Uterus (tissue), 4 donors: ENCODE data around the gene GIMAP6. TPM values are rescaled to one million over a fixed set of nuclear protein-coding genes. Genes with fewer than 3 reads are reported as not detected.
"Not testable (repeated sequence)": the region's sequence is repeated elsewhere in the genome, so short reads cannot be mapped to it uniquely, and the experiment has no call there.

ENCODE experiments used
- DNase-seq, 2 donors: peaks; one replicate each; pipeline ENCODE4 v3.0.0-alpha.2; 2019 to 2020
- H3K27ac ChIP-seq, 2 donors: fragments of 200-600 bp; sonication (generic); 1 replicate in 1 of 2; 2 replicates in 1 of 2; pipeline ENCODE4 v1.5.1; 2016 to 2018
- H3K27me3 ChIP-seq, 2 donors: fragments of 200-600 bp; sonication (generic); one replicate each; pipeline ENCODE4 v1.5.1; 2018 to 2019; ENCODE audit warnings: control low read depth in 1 of 2
- H3K36me3 ChIP-seq, 2 donors: fragments of 200-600 bp; sonication (generic); one replicate each; pipeline ENCODE4 v1.5.1; 2019; ENCODE audit warnings: control low read depth in 1 of 2
- H3K4me1 ChIP-seq, 2 donors: fragments of 200-600 bp; sonication (generic); one replicate each; pipeline ENCODE4 v1.5.1; 2018 to 2019; ENCODE audit warnings: control low read depth in 1 of 2
- H3K4me3 ChIP-seq, 2 donors: fragments of 200-600 bp; sonication (generic); 1 replicate in 1 of 2; 2 replicates in 1 of 2; pipeline ENCODE4 v1.5.1; 2018 to 2019; ENCODE audit warnings: mild to moderate bottlenecking in 1 of 2
- H3K9me3 ChIP-seq, 2 donors: fragments of 200-600 bp; sonication (generic); one replicate each; pipeline ENCODE4 v1.5.1; 2019; ENCODE audit warnings: control low read depth in 1 of 2
- CTCF ChIP-seq, 4 experiments: fragments of 200-600 bp in 2 of 4; fragments of 450-650 bp in 2 of 4; sonication (generic) in 2 of 4; IDR thresholded peaks; one replicate each; pipeline ENCODE4 v1.5.1; 2016 to 2019; ENCODE audit warnings: antibody characterized with exemption in 4 of 4, mild to moderate bottlenecking in 2 of 4, moderate library complexity in 1 of 4
- POLR2A ChIP-seq, 2 donors: fragments of 450-650 bp; IDR thresholded peaks; one replicate each; pipeline ENCODE4 v1.6.1; 2016; ENCODE audit warnings: antibody characterized with exemption in 2 of 2, mild to moderate bottlenecking in 1 of 2, moderate library complexity in 1 of 2
- intact Hi-C: fragments of 100-400 bp; cut with DNase I; formaldehyde crosslinking; loops from one replicate; pipeline ENCODE4 v1.15.1; 2023; ENCODE audit warnings: low total_unique reads
- total RNA-seq, 4 donors: library from RNA; depleted of rRNA in 3 of 4; stranded (reverse); fragments of >200 nt in 3 of 4; gene quantifications; one replicate each; pipeline versions ENCODE4 v1.1.0 to v1.2.4, GENCODE V29; 2014 to 2023
- donor health status: DM: yes; HTN: yes; CAD: no.

GIMAP6 gene
- total RNA-seq, 4 donors from 2014 or later: 37.3 to 71.0 (median 60.9) TPM

GRCh38 chr7:150613880-150614279 is 18.3 kb downstream of the GIMAP6 start:
- no peak overlapping the region for H3K27ac ChIP-seq
- H3K9me3 ChIP-seq: no peaks in the 10 kb centered on the region
- TF ChIP-seq CTCF (IDR thresholded peaks at IDR 0.05) (no peak), POLR2A (IDR thresholded peaks at IDR 0.05) (no peak)
- no peaks in the 10 kb centered on the region for H3K27me3 ChIP-seq
- no peak overlapping the region for H3K4me3 ChIP-seq
- H3K36me3 ChIP-seq: no peaks in the 10 kb centered on the region
- H3K4me1 ChIP-seq: no peaks in the 10 kb centered on the region
- intact Hi-C loops: no loop called here
- DNase-seq: no peak

GRCh38 chr7:150612925-150613324 is 19.3 kb downstream of the GIMAP6 start:
- Histone ChIP-seq H3K4me1 (no peaks in the 10 kb centered on the region), H3K9me3 (no peaks in the 10 kb centered on the region), H3K27me3 (no peaks in the 10 kb centered on the region), H3K27ac (no peak overlapping the region), H3K4me3 (no peak overlapping the region), H3K36me3 (no peaks in the 10 kb centered on the region)
- no peak for TF ChIP-seq CTCF (IDR thresholded peaks at IDR 0.05)
- DNase-seq: no peak
- intact Hi-C loops: no loop called here

- no peak overlapping the region for H3K4me3 ChIP-seq
- no peaks in the 10 kb centered on the region for H3K9me3 ChIP-seq
- intact Hi-C loops: no loop called here
- no peak overlapping the region for H3K27ac ChIP-seq
- no peaks in the 10 kb centered on the region for H3K4me1 ChIP-seq
- H3K36me3 ChIP-seq: no peaks in the 10 kb centered on the region
- no peak for TF ChIP-seq CTCF (IDR thresholded peaks at IDR 0.05)
- no peak for DNase-seq
- no peaks in the 10 kb centered on the region for H3K27me3 ChIP-seq
Observed at GRCh38 chr7:150610233-150610632, 22.0 kb downstream of the GIMAP6 start.

GRCh38 chr7:150603600-150603999 is 28.6 kb downstream of the GIMAP6 start:
- DNase-seq, H3K4me3 ChIP-seq, intact Hi-C loops, H3K4me1 ChIP-seq, H3K36me3 ChIP-seq, H3K9me3 ChIP-seq, H3K27me3 ChIP-seq: not testable (repeated sequence)
- peak overlapping the region in 1 of 2 donors; percentile 41 for H3K27ac ChIP-seq

GRCh38 chr7:150595361-150595760 is 36.8 kb downstream of the GIMAP6 start:
- no peaks in the 10 kb centered on the region for H3K27me3 ChIP-seq
- DNase-seq: no peak
- no peak overlapping the region for H3K27ac ChIP-seq
- H3K4me3 ChIP-seq: no peak overlapping the region
- no peaks in the 10 kb centered on the region for H3K4me1 ChIP-seq
- H3K9me3 ChIP-seq: no peaks in the 10 kb centered on the region
- TF ChIP-seq POLR2A (IDR thresholded peaks at IDR 0.05): no peak
- TF ChIP-seq CTCF (IDR thresholded peaks at IDR 0.05): no peak
- no peaks in the 10 kb centered on the region for H3K36me3 ChIP-seq
- intact Hi-C loops: no loop called here

GRCh38 chr7:150594805-150595204 is 37.4 kb downstream of the GIMAP6 start:
- Histone ChIP-seq H3K27me3 (no peaks in the 10 kb centered on the region), H3K9me3 (no peaks in the 10 kb centered on the region), H3K27ac (no peak overlapping the region), H3K36me3 (no peaks in the 10 kb centered on the region), H3K4me3 (no peak overlapping the region), H3K4me1 (no peaks in the 10 kb centered on the region)
- intact Hi-C loops: no loop called here
- no peak for TF ChIP-seq CTCF (IDR thresholded peaks at IDR 0.05)
- no peak for TF ChIP-seq POLR2A (IDR thresholded peaks at IDR 0.05)
- no peak for DNase-seq
